Endodermal cell (in vitro differentiated cells): ENCODE measurements around the gene PNO1. TPM values are rescaled to one million over a fixed set of nuclear protein-coding genes. Genes with fewer than 3 reads are reported as not detected.

Experiments
- DNase-seq: peaks from one replicate; pipeline ENCODE4 v3.0.0-alpha.2; 2017
- H3K27ac ChIP-seq: 2 replicates; pipeline ENCODE4 v1.5.1; 2013; ENCODE audit warnings: mild to moderate bottlenecking, low read depth, low read length, moderate library complexity
- H3K27me3 ChIP-seq: 2 replicates; pipeline ENCODE4 v1.6.1; 2013; ENCODE audit warnings: mild to moderate bottlenecking, low read length, moderate library complexity; ENCODE audit not compliant: insufficient read depth, control insufficient read depth, poor library complexity, severe bottlenecking
- H3K36me3 ChIP-seq: 2 replicates; pipeline ENCODE4 v1.7.0; 2013; ENCODE audit warnings: mild to moderate bottlenecking, low read length, moderate library complexity; ENCODE audit not compliant: control insufficient read depth, insufficient read depth
- H3K4me1 ChIP-seq: one replicate; pipeline ENCODE4 v1.7.0; 2013; ENCODE audit warnings: low read length; ENCODE audit not compliant: control insufficient read depth, insufficient read depth
- H3K4me3 ChIP-seq: 2 replicates; pipeline ENCODE4 v1.5.1; 2013; ENCODE audit warnings: mild to moderate bottlenecking, low read length, moderate library complexity
- H3K9ac ChIP-seq: 2 replicates; pipeline ENCODE4 v1.6.1; 2013; ENCODE audit warnings: mild to moderate bottlenecking, low read length, moderate library complexity; ENCODE audit not compliant: poor library complexity, severe bottlenecking; ENCODE audit errors: extremely low read depth
- H3K9me3 ChIP-seq: 2 replicates; pipeline ENCODE4 v1.6.1; 2013; ENCODE audit warnings: mild to moderate bottlenecking, low read length, moderate library complexity; ENCODE audit not compliant: control insufficient read depth
- H3K27ac Mint-ChIP-seq: 2 replicates; pipeline ENCODE4 v1.8.0; 2020; ENCODE audit warnings: mixed read lengths
- H3K27me3 Mint-ChIP-seq: 2 replicates; pipeline ENCODE4 v1.8.0; 2021; ENCODE audit warnings: mild to moderate bottlenecking, mixed read lengths; ENCODE audit not compliant: insufficient read depth
- H3K36me3 Mint-ChIP-seq: 2 replicates; pipeline ENCODE4 v1.8.0; 2020; ENCODE audit warnings: low read depth, mixed read lengths
- H3K4me1 Mint-ChIP-seq: 2 replicates; pipeline ENCODE4 v1.8.0; 2020; ENCODE audit warnings: mixed read lengths
- H3K4me3 Mint-ChIP-seq: 2 replicates; pipeline ENCODE4 v1.8.0; 2020; ENCODE audit warnings: mild to moderate bottlenecking, moderate library complexity, mixed read lengths
- H3K9me3 Mint-ChIP-seq: 2 replicates; pipeline ENCODE4 v1.8.0; 2020; ENCODE audit warnings: mild to moderate bottlenecking, mixed read lengths
- WGBS, 2 experiments: methylation state at CpG; one replicate each; pipeline versions ENCODE4 v1.1.5 to v1.1.7; 2013; ENCODE audit warnings: missing lambda C conversion rate in 2 of 2, mixed read lengths in 1 of 2; ENCODE audit not compliant: insufficient coverage in 1 of 2, insufficient read length in 1 of 2; 5-methylcytosine and 5-hydroxymethylcytosine counted together
- total RNA-seq, 2 donors: library from RNA; stranded (reverse); fragmentation: NEBNext Ultra II Directional in 1 of 2; extraction: Animal tissue kit (Norgen Biotek cat#: 25700) in 1 of 2; gene quantifications; 2 replicates in 1 of 2; 3 replicates in 1 of 2; pipeline ENCODE4 v1.2.1, GENCODE V29; 2021
- TF ChIP-seq, protein P1 (sequence below): fragments of 200-600 bp; sonication (generic); conservative IDR thresholded peaks from 2 replicates; pipeline ENCODE4 v1.5.0; 2021; ENCODE audit warnings: antibody characterized with exemption, mild to moderate bottlenecking

Gene PNO1
- total RNA-seq, 2 donors from 2014 or later = 16.6 to 21.3 TPM

GRCh38 chr2:68178954-68179627 is 21.4 kb downstream of the PNO1 start:
- TF ChIP-seq, protein P1, sequence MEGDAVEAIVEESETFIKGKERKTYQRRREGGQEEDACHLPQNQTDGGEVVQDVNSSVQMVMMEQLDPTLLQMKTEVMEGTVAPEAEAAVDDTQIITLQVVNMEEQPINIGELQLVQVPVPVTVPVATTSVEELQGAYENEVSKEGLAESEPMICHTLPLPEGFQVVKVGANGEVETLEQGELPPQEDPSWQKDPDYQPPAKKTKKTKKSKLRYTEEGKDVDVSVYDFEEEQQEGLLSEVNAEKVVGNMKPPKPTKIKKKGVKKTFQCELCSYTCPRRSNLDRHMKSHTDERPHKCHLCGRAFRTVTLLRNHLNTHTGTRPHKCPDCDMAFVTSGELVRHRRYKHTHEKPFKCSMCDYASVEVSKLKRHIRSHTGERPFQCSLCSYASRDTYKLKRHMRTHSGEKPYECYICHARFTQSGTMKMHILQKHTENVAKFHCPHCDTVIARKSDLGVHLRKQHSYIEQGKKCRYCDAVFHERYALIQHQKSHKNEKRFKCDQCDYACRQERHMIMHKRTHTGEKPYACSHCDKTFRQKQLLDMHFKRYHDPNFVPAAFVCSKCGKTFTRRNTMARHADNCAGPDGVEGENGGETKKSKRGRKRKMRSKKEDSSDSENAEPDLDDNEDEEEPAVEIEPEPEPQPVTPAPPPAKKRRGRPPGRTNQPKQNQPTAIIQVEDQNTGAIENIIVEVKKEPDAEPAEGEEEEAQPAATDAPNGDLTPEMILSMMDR = no peak
- Histone ChIP-seq H3K36me3 (peaks cover 76% of the 10 kb centered on the region), H3K9me3 (no peaks in the 10 kb centered on the region), H3K27ac (no peak overlapping the region), H3K4me1 (no peaks in the 10 kb centered on the region), H3K4me3 (no peak overlapping the region), H3K9ac (no peak overlapping the region), H3K27me3 (no peaks in the 10 kb centered on the region)
- WGBS, 2 experiments = 100% methylated on average over 2 of the region's 4 CpGs; no CpG with 5 or more reads in 1 of the 2 experiments
- DNase-seq = no peak
- H3K4me1 Mint-ChIP-seq = no peaks in the 10 kb centered on the region
- H3K4me3 Mint-ChIP-seq = no peak overlapping the region
- H3K36me3 Mint-ChIP-seq = peaks cover 31% of the 10 kb centered on the region
- no peaks in the 10 kb centered on the region for H3K27me3 Mint-ChIP-seq
- H3K27ac Mint-ChIP-seq = peak overlapping the region; percentile 24
- H3K9me3 Mint-ChIP-seq = no peaks in the 10 kb centered on the region

DNA sequence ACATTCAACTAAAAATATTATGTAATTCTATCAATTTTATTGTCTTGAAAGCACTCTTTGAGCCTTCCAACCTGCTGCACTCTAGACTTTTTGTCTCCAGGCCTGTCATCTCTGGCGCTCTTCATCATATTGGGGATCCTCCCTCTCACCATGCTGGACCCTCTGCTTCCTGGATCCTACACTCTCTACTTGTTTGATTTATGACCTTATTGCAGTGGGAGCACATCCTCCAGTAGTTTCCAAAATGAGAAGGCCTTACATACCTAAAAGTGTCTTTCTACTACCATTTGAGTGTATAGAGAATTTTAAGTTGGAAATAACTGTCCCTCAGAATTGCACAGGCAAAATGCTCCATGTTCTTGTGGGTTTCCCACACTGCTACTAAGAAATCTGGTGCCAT is 25.2 kb downstream of the PNO1 start:
- Mint-ChIP-seq H3K27ac (no peak overlapping the region), H3K36me3 (peaks cover 34% of the 10 kb centered on the region), H3K4me3 (no peak overlapping the region), H3K4me1 (no peaks in the 10 kb centered on the region), H3K9me3 (no peaks in the 10 kb centered on the region), H3K27me3 (no peaks in the 10 kb centered on the region)
- Histone ChIP-seq H3K9me3 (no peaks in the 10 kb centered on the region), H3K9ac (no peak overlapping the region), H3K36me3 (peaks cover 54% of the 10 kb centered on the region), H3K27me3 (no peaks in the 10 kb centered on the region), H3K4me1 (no peaks in the 10 kb centered on the region), H3K27ac (no peak overlapping the region), H3K4me3 (no peak overlapping the region)
- TF ChIP-seq, protein P1 = no peak
- DNase-seq = no peak
- WGBS, 2 experiments = 91 to 100% methylated on average over 1 of the region's 1 CpG

GRCh38 chr2:68185541-68186164 is 28.0 kb downstream of the PNO1 start:
- TF ChIP-seq, protein P1 = peak; percentile 94
- Mint-ChIP-seq H3K9me3 (no peaks in the 10 kb centered on the region), H3K27me3 (no peaks in the 10 kb centered on the region), H3K4me1 (peaks cover 5% of the 10 kb centered on the region), H3K27ac (no peak overlapping the region), H3K4me3 (no peak overlapping the region), H3K36me3 (peaks cover 27% of the 10 kb centered on the region)
- H3K36me3 ChIP-seq = peaks cover 33% of the 10 kb centered on the region
- H3K9me3 ChIP-seq = no peaks in the 10 kb centered on the region
- 31% methylated on average over 5 of the region's 5 CpGs; no CpG with 5 or more reads in 1 of the 2 experiments for WGBS, 2 experiments
- no peak overlapping the region for H3K4me3 ChIP-seq
- DNase-seq = peak; percentile 88
- no peaks in the 10 kb centered on the region for H3K4me1 ChIP-seq
- no peak overlapping the region for H3K27ac ChIP-seq
- no peaks in the 10 kb centered on the region for H3K27me3 ChIP-seq
- H3K9ac ChIP-seq = no peak overlapping the region
